HEK293T (cell line): ENCODE data around the gene TGFBR3.

Experiments
- ARNT ChIP-seq: fragments of 450-650 bp; IDR thresholded peaks from 2 replicates; pipeline ENCODE4 v1.6.1; 2017; ENCODE audit warnings: mild to moderate bottlenecking
- BHLHE40 ChIP-seq: fragments of 450-650 bp; IDR thresholded peaks from 2 replicates; pipeline ENCODE4 v1.6.1; 2016; ENCODE audit warnings: mild to moderate bottlenecking, moderate library complexity, borderline replicate concordance
- ELF4 ChIP-seq: fragments of 450-650 bp; IDR thresholded peaks from 2 replicates; pipeline ENCODE4 v1.6.1; 2017; ENCODE audit warnings: antibody characterized with exemption
- FOXA1 ChIP-seq: fragments of 450-650 bp; IDR thresholded peaks from 2 replicates; pipeline ENCODE4 v1.6.1; 2016; ENCODE audit warnings: mild to moderate bottlenecking
- FOXK2 ChIP-seq: fragments of 450-650 bp; IDR thresholded peaks from 2 replicates; pipeline ENCODE4 v1.6.1; 2016; ENCODE audit warnings: mild to moderate bottlenecking
- L3MBTL2 ChIP-seq: fragments of 450-650 bp; conservative IDR thresholded peaks from 2 replicates; pipeline ENCODE4 v1.6.1; 2016; ENCODE audit warnings: mild to moderate bottlenecking
- PKNOX1 ChIP-seq: fragments of 450-650 bp; IDR thresholded peaks from 2 replicates; pipeline ENCODE4 v1.6.1; 2016
- SUZ12 ChIP-seq: fragments of 450-650 bp; IDR thresholded peaks from 2 replicates; pipeline ENCODE4 v1.6.1; 2016; ENCODE audit warnings: mild to moderate bottlenecking
- ZNF384 ChIP-seq: fragments of 450-650 bp; IDR thresholded peaks from 2 replicates; pipeline ENCODE4 v1.6.1; 2016

- TF ChIP-seq SUZ12 (no peak), ELF4 (no peak), L3MBTL2 (no peak), ZNF384 (no peak), BHLHE40 (no peak), PKNOX1 (no peak), FOXK2 (no peak), FOXA1 (no peak), ARNT (no peak)
Observed at GRCh38 chr1:91916046-91916445, 30.1 kb upstream of the TGFBR3 start.
